NT2/D1 (cell line): ENCODE measurements around the gene NAT10.

Source experiments
- SUZ12 ChIP-seq: IDR thresholded peaks from 2 replicates; pipeline ENCODE4 v1.6.1; 2011; ENCODE audit not compliant: insufficient read length, insufficient read depth; ENCODE audit errors: extremely low read depth
- YY1 ChIP-seq: IDR thresholded peaks from 2 replicates; pipeline ENCODE4 v1.6.1; 2011; ENCODE audit not compliant: insufficient read length, insufficient read depth

DNA sequence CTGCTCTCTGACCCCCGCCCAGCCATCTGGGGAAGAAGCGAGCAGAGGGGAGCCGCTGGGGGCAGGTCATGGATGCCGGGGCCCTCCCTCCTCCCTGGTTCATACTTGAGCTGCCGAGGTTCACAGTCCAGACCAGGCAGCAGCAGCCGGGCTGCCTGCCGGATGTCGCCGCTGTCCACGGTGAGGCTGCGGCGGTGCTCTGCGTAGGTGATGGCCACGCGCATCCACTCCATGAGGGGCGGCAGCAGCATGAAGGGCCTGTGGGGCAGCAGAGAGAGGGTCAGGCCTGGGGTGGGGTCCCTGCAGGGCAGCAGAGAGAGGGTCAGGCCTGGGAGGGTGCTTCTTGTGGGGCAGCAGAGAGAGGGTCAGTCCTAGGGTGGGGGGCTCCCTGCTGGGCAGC is 67.6 kb downstream of the NAT10 start:
- TF ChIP-seq YY1 (no peak), SUZ12 (no peak)
